ENCODE results near the gene KRT80.

Gene KRT80

GRCh38 chr12:52193991-52194390 is 2.2 kb upstream of the KRT80 start:
- H3K27ac ChIP-seq (ENCODE audit: low read depth, low read length, severe bottlenecking), result no peak overlapping the region
- 79 to 100% methylated on average over 4 to 5 of the region's 6 CpGs for WGBS, 2 experiments (ENCODE audit: insufficient coverage in 2 of 2)

DNA sequence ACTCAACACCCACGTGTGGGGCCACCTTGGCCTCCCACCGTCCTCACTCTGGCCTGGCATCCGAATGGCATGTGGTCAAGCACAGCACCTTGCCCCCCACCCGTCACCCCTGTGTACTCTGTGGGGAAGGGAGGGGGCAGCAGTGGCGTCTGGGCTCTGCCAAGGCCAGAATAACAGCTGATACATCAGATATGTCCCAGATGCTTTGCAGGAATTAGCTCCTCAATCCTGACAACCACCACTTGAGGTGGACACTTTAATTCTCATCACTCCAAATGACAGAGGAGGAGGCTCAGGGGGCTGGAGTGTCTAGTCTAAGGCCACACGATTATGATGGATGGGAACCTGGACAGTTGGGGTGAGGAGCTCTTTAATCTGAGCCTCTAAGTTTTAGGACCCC is 1.7 kb upstream of the KRT80 start:
- H3K9me3 ChIP-seq (ENCODE audit: control insufficient read depth, low read length), result no peaks in the 10 kb centered on the region
- no peak overlapping the region for H3K4me3 ChIP-seq (ENCODE audit: extremely low read depth, insufficient read depth, low read length, poor library complexity, severe bottlenecking)
- H3K36me3 ChIP-seq (ENCODE audit: control insufficient read depth, insufficient read depth, low read length), result no peaks in the 10 kb centered on the region
- H3K4me1 ChIP-seq (ENCODE audit: control insufficient read depth, insufficient read depth, low read length, poor library complexity, severe bottlenecking), result peaks cover 55% of the 10 kb centered on the region
- 90 to 92% methylated on average over 3 to 6 of the region's 6 CpGs for WGBS, 2 experiments (ENCODE audit: insufficient coverage in 2 of 2)
- no peak overlapping the region for H3K27ac ChIP-seq (ENCODE audit: low read depth, low read length, severe bottlenecking)

More at GRCh38 chr12:52193991-52194390, 2.2 kb upstream of the KRT80 start:
- Histone ChIP-seq H3K9me3 (ENCODE audit: control insufficient read depth, low read length) (no peaks in the 10 kb centered on the region), H3K4me1 (ENCODE audit: control insufficient read depth, insufficient read depth, low read length, poor library complexity, severe bottlenecking) (peaks cover 54% of the 10 kb centered on the region), H3K4me3 (ENCODE audit: extremely low read depth, insufficient read depth, low read length, poor library complexity, severe bottlenecking) (no peak overlapping the region), H3K36me3 (ENCODE audit: control insufficient read depth, insufficient read depth, low read length) (no peaks in the 10 kb centered on the region)

- Histone ChIP-seq H3K4me3 (ENCODE audit: extremely low read depth, insufficient read depth, low read length, poor library complexity, severe bottlenecking) (no peak overlapping the region), H3K9me3 (ENCODE audit: control insufficient read depth, low read length) (no peaks in the 10 kb centered on the region), H3K4me1 (ENCODE audit: control insufficient read depth, insufficient read depth, low read length, poor library complexity, severe bottlenecking) (peaks cover 72% of the 10 kb centered on the region), H3K27ac (ENCODE audit: low read depth, low read length, severe bottlenecking) (no peak overlapping the region), H3K36me3 (ENCODE audit: control insufficient read depth, insufficient read depth, low read length) (no peaks in the 10 kb centered on the region)
- 87 to 97% methylated on average over 11 to 16 of the region's 16 CpGs for WGBS, 2 experiments (ENCODE audit: insufficient coverage in 2 of 2)
Observed at GRCh38 chr12:52190860-52191729, 719 bp downstream of the KRT80 start.

- H3K9me3 ChIP-seq (ENCODE audit: control insufficient read depth, low read length), result no peaks in the 10 kb centered on the region
- H3K36me3 ChIP-seq (ENCODE audit: control insufficient read depth, insufficient read depth, low read length), result no peaks in the 10 kb centered on the region
- peaks cover 79% of the 10 kb centered on the region for H3K4me1 ChIP-seq (ENCODE audit: control insufficient read depth, insufficient read depth, low read length, poor library complexity, severe bottlenecking)
- 80 to 90% methylated on average over 1 to 3 of the region's 3 CpGs for WGBS, 2 experiments (ENCODE audit: insufficient coverage in 2 of 2)
- no peak overlapping the region for H3K27ac ChIP-seq (ENCODE audit: low read depth, low read length, severe bottlenecking)
- H3K4me3 ChIP-seq (ENCODE audit: extremely low read depth, insufficient read depth, low read length, poor library complexity, severe bottlenecking), result no peak overlapping the region
Observed at GRCh38 chr12:52189376-52190174, 2.2 kb downstream of the KRT80 start.

DNA sequence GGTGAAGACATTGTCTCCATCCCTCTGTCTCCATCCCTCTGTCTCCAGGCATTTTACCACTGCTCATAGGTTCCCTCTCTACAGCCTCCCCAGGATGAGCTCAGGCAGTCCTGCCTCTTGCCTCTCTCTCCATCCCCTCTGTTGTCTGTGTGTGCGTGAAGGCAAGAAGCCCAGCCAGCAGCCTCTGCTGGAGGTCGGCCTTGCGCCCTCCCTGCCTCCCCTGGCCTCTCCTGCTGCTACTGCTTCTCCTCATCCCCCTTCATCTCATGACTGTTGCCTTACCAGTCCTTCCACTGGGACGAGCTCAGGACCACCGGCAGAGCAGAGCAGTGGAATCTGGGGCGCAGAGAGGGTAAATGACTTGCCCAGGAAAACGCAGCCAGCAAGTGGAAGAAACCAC is 3.2 kb downstream of the KRT80 start:
- 90 to 93% methylated on average over 7 of the region's 7 CpGs for WGBS, 2 experiments (ENCODE audit: insufficient coverage in 2 of 2)
- Histone ChIP-seq H3K27ac (ENCODE audit: low read depth, low read length, severe bottlenecking) (no peak overlapping the region), H3K4me1 (ENCODE audit: control insufficient read depth, insufficient read depth, low read length, poor library complexity, severe bottlenecking) (peaks cover 78% of the 10 kb centered on the region), H3K9me3 (ENCODE audit: control insufficient read depth, low read length) (no peaks in the 10 kb centered on the region), H3K4me3 (ENCODE audit: extremely low read depth, insufficient read depth, low read length, poor library complexity, severe bottlenecking) (no peak overlapping the region), H3K36me3 (ENCODE audit: control insufficient read depth, insufficient read depth, low read length) (no peaks in the 10 kb centered on the region)

DNA sequence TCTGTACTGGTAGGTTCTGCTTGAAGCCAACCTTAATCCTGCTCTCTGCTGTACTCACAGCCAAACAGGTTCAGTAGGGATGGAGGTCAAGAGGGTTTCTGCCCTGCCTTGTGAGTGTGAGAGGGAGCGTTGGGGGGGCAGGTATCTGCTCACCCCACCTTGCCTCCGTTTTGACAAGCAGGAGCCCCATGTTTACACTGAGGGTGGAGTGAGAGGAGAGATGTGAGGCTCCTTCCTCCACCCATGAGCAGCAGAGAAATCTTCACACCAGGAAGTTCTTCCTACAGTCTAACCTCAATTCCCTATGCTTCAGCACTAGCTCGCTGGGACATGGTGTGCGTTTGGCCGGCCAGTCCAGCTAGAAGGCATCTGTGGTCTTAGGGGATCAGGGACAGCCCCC is 4.2 kb downstream of the KRT80 start:
- H3K4me1 ChIP-seq (ENCODE audit: control insufficient read depth, insufficient read depth, low read length, poor library complexity, severe bottlenecking), result peaks cover 79% of the 10 kb centered on the region

DNA sequence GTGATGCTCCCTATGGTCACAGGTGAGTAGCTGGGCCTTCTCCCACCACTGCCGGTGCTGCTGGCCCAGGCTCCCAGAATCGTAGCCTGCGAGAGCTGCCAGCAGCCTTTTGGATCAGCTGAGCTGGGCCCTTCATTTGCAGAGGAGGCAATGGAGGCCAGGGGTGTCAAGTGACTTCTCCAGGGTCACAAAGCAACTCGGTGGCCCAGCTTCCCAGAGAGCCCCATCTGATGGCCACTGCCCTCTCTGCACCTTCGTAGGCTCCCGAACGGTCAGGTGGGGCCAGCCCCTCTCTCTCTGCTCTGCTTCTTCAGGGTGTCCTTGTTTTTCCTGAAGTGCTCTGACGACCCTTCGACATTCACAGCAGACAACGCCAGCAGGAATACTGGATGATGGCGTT is 4.6 kb downstream of the KRT80 start:
- Histone ChIP-seq H3K36me3 (ENCODE audit: control insufficient read depth, insufficient read depth, low read length) (no peaks in the 10 kb centered on the region), H3K9me3 (ENCODE audit: control insufficient read depth, low read length) (no peaks in the 10 kb centered on the region), H3K4me3 (ENCODE audit: extremely low read depth, insufficient read depth, low read length, poor library complexity, severe bottlenecking) (no peak overlapping the region), H3K27ac (ENCODE audit: low read depth, low read length, severe bottlenecking) (peak overlapping the region; percentile 91), H3K4me1 (ENCODE audit: control insufficient read depth, insufficient read depth, low read length, poor library complexity, severe bottlenecking) (peaks cover 81% of the 10 kb centered on the region)
- 92 to 93% methylated on average over 11 of the region's 11 CpGs for WGBS, 2 experiments (ENCODE audit: insufficient coverage in 2 of 2)

More for the DNA sequence above, 4.2 kb downstream of the KRT80 start:
- Histone ChIP-seq H3K9me3 (ENCODE audit: control insufficient read depth, low read length) (no peaks in the 10 kb centered on the region), H3K27ac (ENCODE audit: low read depth, low read length, severe bottlenecking) (no peak overlapping the region), H3K4me3 (ENCODE audit: extremely low read depth, insufficient read depth, low read length, poor library complexity, severe bottlenecking) (no peak overlapping the region), H3K36me3 (ENCODE audit: control insufficient read depth, insufficient read depth, low read length) (no peaks in the 10 kb centered on the region)
- 100% methylated on average over 4 of the region's 5 CpGs; no CpG with 5 or more reads in 1 of the 2 experiments for WGBS, 2 experiments (ENCODE audit: insufficient coverage in 2 of 2)

DNA sequence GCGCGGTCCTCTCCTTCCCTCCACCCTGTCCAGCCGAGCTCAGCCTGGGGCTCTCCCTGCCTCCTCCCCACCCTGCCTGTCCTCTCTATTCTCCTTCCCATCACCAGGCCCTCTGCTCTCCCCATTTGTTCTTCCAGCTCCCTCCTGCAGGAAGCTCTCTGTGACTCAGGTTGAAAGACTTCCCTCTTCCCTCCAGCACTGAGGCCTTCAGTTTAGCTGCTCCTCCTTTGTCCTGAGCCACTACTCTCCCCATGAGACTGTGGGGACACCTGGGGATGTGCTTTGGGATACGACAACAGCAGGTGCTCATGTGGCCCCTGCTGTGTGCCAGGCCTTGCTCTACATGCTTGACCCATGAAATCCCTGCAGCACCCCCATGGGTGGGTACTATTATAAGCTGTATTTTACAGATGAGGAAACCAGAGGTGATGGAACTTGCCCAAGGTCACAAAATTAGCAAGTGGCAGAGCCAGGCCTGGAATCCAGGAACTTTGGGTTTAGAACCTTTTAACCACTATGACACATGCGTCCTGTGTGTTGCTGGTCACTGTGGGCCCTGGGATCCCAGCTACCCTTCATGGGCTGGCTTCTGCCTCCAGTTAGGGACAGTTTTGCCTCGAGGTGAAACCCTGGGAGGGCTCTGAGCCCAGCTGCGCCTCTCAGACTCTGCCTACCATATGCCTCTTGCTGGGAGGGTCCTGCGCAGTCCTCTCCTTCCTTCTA is 5.5 kb downstream of the KRT80 start:
- Histone ChIP-seq H3K4me3 (ENCODE audit: extremely low read depth, insufficient read depth, low read length, poor library complexity, severe bottlenecking) (no peak overlapping the region), H3K4me1 (ENCODE audit: control insufficient read depth, insufficient read depth, low read length, poor library complexity, severe bottlenecking) (peaks cover 81% of the 10 kb centered on the region), H3K9me3 (ENCODE audit: control insufficient read depth, low read length) (no peaks in the 10 kb centered on the region), H3K36me3 (ENCODE audit: control insufficient read depth, insufficient read depth, low read length) (no peaks in the 10 kb centered on the region), H3K27ac (ENCODE audit: low read depth, low read length, severe bottlenecking) (peak overlapping the region; percentile 91)
- 74 to 76% methylated on average over 7 to 8 of the region's 8 CpGs for WGBS, 2 experiments (ENCODE audit: insufficient coverage in 2 of 2)

DNA sequence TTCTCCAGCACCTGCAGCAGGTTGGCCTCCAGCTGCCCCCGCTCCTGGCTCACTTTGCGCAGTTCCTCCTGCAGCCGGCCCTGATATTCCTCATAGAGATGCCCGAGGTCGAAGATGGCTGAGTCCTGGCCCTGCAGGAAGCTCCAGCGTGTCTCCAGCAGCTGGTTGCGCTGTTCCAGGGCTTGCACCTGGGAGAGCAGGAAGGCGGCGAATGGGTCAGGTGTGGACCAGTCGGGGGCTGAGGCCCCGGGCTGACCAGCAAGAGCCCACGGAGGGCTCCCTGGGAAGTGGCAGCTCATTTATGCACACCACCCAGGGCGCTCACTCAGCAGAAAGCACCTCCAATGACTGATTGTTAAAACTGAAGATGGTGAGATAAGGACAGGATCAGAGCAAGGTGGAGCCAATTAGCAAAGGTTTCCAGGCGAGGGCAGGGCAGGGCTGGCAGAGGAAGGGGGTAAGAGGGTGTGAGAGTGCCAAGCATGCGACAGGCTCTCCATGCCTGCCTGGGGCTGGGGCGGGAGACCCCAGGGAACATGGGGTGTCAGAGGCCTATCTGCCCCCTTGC is 6.3 kb downstream of the KRT80 start:
- peaks cover 81% of the 10 kb centered on the region for H3K4me1 ChIP-seq (ENCODE audit: control insufficient read depth, insufficient read depth, low read length, poor library complexity, severe bottlenecking)
- peak overlapping the region; percentile 91 for H3K27ac ChIP-seq (ENCODE audit: low read depth, low read length, severe bottlenecking)
- H3K4me3 ChIP-seq (ENCODE audit: extremely low read depth, insufficient read depth, low read length, poor library complexity, severe bottlenecking), result no peak overlapping the region
- no peaks in the 10 kb centered on the region for H3K36me3 ChIP-seq (ENCODE audit: control insufficient read depth, insufficient read depth, low read length)
- no peaks in the 10 kb centered on the region for H3K9me3 ChIP-seq (ENCODE audit: control insufficient read depth, low read length)
- WGBS, 2 experiments (ENCODE audit: insufficient coverage in 2 of 2), result 88% methylated on average over 10 to 15 of the region's 16 CpGs

- H3K9me3 ChIP-seq (ENCODE audit: control insufficient read depth, low read length), result no peaks in the 10 kb centered on the region
- H3K4me3 ChIP-seq (ENCODE audit: extremely low read depth, insufficient read depth, low read length, poor library complexity, severe bottlenecking), result no peak overlapping the region
- H3K27ac ChIP-seq (ENCODE audit: low read depth, low read length, severe bottlenecking), result no peak overlapping the region
- H3K36me3 ChIP-seq (ENCODE audit: control insufficient read depth, insufficient read depth, low read length), result no peaks in the 10 kb centered on the region
- peaks cover 79% of the 10 kb centered on the region for H3K4me1 ChIP-seq (ENCODE audit: control insufficient read depth, insufficient read depth, low read length, poor library complexity, severe bottlenecking)
- WGBS, 2 experiments (ENCODE audit: insufficient coverage in 2 of 2), result 91 to 98% methylated on average over 4 to 6 of the region's 6 CpGs
Observed at GRCh38 chr12:52184813-52185212, 7.0 kb downstream of the KRT80 start.

Measured in mesodermal cell (in vitro differentiated cells).